Ureter (tissue), 1 donor: Measurements from ENCODE around the gene ACTR6. TPM values are rescaled to one million over a fixed set of nuclear protein-coding genes. Genes with fewer than 3 reads are reported as not detected.
"Not testable (repeated sequence)": the region's sequence is repeated elsewhere in the genome, so short reads cannot be mapped to it uniquely, and the experiment has no call there.

Experiments
- DNase-seq: peaks from one replicate; pipeline ENCODE4 v3.0.0-alpha.2; 2020; ENCODE audit warnings: low spot score
- total RNA-seq: library from RNA; stranded (reverse); gene quantifications from one replicate; pipeline ENCODE4 v1.2.4, GENCODE V29; 2023
- donor health status: DM: yes; HTN: yes; CAD: no.

The ACTR6 gene
- total RNA-seq, 1 donor from 2014 or later, result 33.1 TPM

- no peak for DNase-seq
These were observed 18.9 kb downstream of the ACTR6 start for GRCh38 chr12:100219328-100220109.

GRCh38 chr12:100221523-100221922 is 20.9 kb downstream of the ACTR6 start:
- DNase-seq, result no peak

GRCh38 chr12:100222173-100222572 is 21.6 kb downstream of the ACTR6 start:
- not testable (repeated sequence) for DNase-seq

GRCh38 chr12:100225491-100225890 is 24.9 kb downstream of the ACTR6 start:
- DNase-seq, result no peak

GRCh38 chr12:100229036-100229635 is 28.5 kb downstream of the ACTR6 start:
- no peak for DNase-seq

DNA sequence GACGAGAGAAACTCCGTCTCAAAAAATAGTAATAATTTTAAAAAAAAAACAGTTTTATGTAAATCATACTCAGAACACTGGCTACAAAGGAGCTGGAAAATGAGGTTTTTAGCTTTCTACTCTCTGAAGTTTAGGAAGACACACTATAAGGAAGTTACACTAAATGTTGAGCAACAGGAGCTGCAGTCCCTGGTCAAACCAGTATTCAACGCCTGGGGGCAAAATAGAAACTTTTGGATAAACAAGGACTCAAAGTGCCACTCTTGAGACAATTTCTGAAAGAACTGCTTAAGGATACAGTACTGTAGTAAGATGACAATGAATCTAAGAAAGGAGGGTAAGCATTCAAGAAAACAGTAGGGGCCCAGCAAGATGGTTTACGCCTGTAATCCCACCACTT is 29.3 kb downstream of the ACTR6 start:
- peak; percentile 52 for DNase-seq

DNA sequence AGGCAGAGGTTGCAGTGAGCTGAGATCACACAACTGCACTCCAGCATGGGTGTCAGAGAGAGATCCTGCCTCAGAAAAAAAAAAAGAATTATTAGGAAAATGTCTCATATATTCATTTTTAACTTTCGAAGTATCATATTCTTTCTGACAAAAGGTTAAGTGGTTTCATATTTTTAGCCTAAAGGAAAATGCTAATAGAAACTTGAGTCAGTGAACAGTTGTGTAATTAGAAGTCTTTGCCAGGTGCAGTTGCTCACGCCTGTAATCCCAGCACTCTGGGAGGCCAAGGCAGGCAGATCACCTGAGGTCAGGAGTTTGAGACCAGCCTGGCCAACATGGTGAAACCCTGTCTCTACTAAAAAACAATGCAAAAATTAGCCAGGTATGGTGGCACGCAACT is 31.3 kb downstream of the ACTR6 start:
- DNase-seq, result not testable (repeated sequence)

GRCh38 chr12:100234166-100234565 is 33.6 kb downstream of the ACTR6 start:
- peak; percentile 46 for DNase-seq

DNA sequence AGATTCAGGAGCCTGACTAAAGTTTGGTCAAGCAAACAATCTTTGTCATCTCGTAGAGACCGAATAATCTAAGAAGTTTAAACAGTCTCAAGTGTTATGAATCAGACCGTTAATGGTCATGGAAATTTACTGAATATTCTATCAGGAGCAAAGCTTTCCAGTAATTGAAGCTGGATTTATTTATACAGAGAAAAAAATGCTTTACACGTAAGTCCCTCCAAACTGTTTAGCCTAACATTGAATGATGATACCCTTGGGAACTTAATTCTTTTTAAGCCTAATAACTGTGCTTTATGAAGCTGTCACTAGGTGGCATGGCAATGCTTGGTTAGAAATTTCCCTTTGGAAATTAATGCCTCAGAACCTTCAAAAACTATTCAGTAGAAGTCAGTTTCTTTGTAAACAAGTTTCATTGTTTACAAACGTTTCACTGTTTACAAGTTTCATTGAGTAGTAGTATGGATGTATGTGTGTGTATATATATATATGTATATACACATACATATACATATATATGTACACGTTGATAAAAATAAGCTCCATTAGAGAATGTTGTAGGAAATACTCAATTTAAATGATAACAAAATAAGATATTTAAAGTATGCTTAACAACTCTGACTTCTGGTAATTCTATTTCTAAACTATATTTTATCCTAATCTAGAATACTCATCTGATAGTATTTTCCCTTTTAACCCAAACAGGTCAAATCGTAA is 34.1 kb downstream of the ACTR6 start:
- DNase-seq, result no peak

- DNase-seq, result no peak
These were observed 38.2 kb downstream of the ACTR6 start for GRCh38 chr12:100238801-100239200.

GRCh38 chr12:100239589-100239988 is 39.0 kb downstream of the ACTR6 start:
- no peak for DNase-seq

DNA sequence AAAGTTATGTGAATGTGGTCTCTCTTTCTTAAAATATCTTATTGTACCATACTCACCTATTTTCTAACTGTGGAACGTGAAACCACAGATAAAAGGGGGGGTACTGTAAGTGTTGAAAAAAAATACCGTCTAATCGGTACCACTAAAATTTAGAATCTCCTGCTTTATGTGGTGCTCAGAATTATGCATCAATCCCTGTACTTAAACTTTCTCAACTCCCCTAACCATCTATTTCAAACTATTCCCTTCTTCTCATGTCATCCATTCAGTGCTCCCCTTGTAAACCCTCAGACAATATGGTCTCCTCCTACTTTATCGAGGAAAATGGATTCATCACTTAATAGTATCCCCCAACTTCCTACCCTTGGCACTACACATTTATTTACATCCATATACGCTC is 42.5 kb downstream of the ACTR6 start:
- DNase-seq, result no peak

- no peak for DNase-seq
These were observed 47.1 kb downstream of the ACTR6 start for GRCh38 chr12:100247765-100248164.

DNA sequence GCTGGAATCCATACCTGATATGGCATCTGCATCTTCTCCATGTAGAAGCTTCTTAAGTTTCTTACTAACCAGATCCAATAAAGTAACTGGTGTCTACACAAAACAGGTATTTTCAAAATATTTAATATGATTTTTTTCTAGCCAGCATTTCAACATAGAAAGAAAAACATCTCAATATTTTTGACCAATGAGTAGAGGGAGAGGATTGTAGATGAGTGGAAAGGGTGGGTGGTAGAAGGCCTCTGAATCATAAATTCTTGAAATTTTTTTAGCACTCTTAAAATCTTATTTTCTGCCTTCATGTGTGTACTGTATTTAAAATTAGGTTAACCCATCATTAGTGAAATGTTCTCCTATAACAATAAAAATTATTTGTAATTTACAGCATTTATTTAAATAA is 48.3 kb downstream of the ACTR6 start:
- DNase-seq, result no peak

- DNase-seq, result no peak
These were observed 49.3 kb downstream of the ACTR6 start for GRCh38 chr12:100249941-100250340.

- no peak for DNase-seq
These were observed 51.3 kb downstream of the ACTR6 start for GRCh38 chr12:100251917-100252316.

DNA sequence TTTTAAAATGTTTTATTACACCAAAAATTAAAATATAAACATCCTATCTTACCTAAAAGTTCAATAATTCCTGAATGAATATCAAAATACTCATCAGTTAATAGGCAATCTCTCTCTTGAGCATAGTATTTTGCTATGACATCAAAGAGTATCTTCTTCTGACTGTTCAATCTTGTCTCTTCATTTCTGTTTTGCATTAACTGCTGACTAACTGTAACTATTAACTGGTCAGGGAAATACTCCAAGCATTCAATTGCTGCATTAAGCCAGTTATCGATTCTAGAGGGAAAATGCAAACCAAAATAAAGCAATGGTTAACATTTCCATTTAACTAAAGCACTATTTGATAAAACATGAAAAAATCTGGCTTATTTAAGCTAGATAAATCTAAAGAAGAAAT is 52.8 kb downstream of the ACTR6 start:
- DNase-seq, result no peak

DNA sequence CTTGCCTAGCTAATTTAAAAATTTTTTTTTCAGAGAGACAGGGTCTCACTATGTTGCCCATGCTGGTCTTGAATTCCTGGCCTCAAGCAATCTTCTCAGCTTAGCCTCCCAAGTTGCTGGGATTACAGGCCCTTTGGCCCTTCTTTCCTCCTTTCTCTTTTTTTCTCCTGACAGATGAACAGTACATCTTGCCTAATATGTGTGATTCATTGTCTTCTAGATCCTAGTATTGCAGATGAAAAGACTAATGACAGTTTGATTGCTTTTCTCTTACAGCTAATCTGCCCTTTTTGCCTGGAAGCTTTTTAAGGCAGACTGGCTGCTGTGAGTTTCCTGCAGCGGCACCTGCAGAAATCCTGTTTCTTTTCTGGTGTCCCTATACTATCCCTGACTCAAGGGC is 54.3 kb downstream of the ACTR6 start:
- DNase-seq, result no peak

DNA sequence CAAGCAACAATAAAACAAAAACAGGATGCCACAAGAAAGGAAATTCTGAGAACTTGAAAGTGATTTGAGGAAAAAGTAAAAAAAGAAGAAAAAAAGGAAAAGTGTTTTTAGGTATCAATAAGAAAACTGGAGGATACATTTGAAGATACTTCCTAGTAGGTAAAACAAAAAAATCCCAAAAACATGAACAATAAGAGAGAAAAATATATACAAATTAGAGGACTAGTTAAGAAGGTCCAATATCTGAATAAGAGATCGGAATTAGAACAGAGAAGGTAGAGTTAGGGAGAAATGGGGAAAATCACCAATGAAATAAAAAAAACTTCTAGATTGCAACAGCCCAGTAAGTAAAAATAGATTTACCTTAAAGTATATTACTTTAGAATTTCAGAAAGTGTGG is 57.5 kb downstream of the ACTR6 start:
- no peak for DNase-seq

GRCh38 chr12:100263131-100263530 is 62.5 kb downstream of the ACTR6 start:
- no peak for DNase-seq

GRCh38 chr12:100265107-100265506 is 64.5 kb downstream of the ACTR6 start:
- DNase-seq, result not testable (repeated sequence)

- DNase-seq, result no peak
These were observed 65.3 kb downstream of the ACTR6 start for GRCh38 chr12:100265732-100266584.
